HG02588 (cell line): ENCODE measurements around the gene MN1.

Experiments
- ATAC-seq: cut with Tn5 transposase; IDR thresholded peaks from one replicate; pipeline ENCODE4 v1.9.1; 2021; ENCODE audit warnings: mild to moderate bottlenecking, moderate library complexity; ENCODE audit not compliant: unreplicated experiment

MN1 gene

DNA sequence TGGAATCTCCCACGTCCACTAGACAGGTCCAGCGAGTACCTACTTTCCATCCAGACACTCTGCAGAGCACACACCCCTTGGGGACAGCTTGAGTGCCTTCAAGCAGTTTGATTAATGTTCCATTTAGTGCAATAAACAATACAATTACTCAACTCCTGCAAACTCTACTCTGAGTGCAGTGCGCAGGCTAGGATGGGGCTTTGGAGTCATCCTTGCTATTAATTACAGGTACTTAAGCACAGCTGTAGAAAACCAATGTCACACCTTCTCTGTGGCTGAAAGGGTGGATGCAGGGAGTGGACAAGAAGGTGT is 82.6 kb downstream of the MN1 start:
- ATAC-seq: no peak

DNA sequence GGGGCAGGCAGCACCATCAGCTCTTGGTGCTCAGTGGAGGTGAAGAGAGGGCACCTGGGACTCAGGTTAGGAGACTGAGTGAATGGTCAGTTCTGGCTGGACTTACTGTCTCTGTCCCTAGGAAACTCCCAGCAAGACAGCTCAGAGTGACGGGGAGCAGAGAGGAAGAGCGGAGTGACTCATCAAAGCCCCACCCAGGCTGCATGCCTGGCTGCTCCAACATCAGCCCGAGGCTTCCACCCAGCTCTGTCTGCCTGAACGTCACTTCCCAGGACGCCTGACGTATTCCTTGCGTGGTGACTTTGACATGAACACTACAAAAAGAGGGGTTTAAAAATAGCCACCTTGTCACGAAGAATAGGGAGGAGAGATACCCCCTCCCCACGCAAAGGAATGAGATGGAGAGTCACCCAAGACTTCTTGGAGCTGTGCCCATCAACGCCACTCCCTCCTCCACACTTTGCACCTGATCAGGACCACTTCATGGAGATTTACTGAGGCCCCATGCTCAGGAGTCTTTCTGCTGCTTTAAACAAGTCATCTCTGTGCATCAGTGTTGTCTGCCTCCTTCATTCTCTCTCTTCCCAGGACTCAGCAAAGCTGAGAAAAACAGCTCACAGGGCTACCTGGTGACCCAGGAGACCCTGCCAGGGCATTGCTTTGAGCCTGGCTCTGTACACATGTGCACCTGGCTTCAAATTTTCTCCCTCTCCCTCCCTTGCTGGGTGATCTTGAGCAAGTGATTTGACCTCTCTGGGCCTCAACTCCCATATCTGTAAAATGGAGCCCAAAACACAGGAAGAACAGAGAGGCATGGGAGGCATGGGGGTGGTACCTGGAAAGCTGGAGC is 83.1 kb downstream of the MN1 start:
- ATAC-seq: no peak

DNA sequence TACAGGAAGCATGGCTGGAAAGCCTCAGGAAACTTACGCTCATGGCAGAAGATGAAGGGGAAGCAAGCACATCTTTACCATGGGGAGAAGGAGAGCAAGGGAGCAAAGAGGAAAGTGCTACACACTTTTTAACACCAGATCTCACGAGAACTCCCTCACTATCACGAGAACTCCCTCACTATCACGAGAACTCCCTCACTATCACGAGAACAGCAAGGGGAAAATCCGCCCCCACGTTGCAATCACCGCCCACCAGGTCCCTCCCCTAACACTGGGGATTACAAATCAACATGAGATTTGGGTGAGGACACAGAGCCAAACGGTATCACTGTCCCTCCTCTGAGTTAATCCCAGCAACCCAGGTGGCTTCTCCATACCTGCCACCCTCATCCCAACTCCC is 84.5 kb downstream of the MN1 start:
- no peak for ATAC-seq

DNA sequence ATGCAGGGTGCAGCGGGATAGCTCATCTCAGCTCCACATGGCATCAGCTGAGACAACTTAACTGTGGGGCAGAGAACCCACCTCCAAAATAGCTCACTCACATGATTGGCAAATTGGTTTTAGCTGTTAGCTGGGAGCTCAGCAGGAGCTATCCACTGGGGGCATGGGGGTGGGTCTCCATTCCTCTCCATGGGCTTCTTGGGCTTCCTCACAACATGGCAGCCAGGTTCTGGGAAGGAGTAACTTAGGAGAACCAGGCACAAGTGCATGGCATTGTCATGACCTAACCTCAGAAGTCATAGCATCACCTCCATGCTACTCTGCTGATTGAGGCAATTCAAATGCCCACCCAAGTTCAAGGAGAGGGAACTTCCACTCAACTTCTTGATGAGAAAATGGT is 85.5 kb downstream of the MN1 start:
- no peak for ATAC-seq

DNA sequence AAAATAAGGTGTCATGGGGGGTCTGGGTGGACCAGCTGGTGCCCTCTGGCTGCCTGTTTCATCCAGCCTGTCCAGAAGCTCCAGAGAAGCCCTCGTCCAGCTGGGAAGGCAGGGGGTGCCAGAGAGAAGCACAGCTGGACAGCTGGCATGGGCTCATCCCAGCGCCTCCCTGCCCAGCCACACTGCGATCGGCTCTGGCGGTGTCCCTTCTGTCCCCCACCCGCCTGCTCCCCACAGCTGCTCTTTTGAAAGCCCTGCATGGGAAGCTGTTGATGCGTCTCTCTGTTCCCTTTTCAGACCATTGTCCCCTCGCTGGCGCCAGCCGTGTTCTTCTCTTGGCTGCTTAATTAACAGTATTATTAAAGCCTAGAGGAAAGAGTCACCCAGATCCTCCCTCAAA is 86.5 kb downstream of the MN1 start:
- no peak for ATAC-seq

DNA sequence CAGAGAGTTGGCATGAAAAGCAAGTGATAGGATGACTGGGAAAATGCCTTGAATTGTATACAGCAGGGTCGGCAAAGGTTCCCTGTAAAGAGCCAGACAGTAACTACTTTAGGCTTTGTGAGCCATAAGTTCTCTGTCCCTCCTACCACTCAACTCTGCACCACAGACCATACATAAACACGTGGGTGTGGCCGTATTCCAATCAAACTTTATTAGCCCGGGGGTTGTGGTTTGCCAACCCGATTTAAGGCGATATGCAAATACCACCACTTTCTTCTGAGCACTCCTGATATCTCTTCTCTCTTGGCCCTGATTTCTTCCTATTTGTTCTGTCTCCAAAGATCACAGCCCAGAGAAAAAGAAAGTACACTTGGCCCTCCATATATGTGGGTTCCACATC is 87.5 kb downstream of the MN1 start:
- no peak for ATAC-seq

DNA sequence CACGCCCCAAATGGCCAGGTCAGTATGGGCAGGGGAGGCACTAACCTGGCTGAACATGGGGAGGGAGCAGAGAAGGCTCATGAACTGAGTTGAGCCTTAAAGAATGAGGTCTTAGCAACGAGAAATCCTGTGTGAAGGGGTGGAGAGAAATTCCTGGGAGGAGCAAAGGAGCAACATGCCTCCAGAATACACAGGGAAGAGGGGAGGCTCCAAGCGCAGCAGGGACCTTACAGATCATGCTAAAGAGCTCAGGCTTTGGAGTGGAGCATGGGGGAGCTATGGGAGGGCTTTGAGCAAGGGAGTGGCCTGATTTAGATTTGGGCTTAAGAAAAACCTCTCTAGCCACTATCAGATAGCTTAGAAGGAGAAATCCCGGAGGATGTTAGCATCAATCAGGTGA is 88.1 kb downstream of the MN1 start:
- ATAC-seq: no peak

DNA sequence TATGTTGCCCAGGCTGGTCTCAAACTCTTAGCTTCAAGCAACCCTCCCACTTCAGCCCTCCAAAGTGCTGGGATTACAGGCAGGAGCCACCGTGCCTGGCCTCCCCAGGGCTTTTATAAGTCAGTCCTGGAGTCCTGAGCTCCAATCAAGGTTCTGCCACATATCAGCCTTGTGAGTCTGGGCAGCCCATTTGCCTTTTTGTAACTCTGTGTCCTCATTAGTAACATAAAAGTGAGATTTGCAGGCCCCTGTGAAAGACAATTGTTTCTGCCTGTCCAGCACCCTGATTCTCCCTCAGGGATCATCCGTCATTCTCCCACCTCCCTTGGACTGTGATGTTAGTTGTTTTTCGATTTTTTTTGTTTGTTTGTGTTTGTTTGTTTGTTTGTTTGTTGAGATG is 89.8 kb downstream of the MN1 start:
- ATAC-seq: no peak

DNA sequence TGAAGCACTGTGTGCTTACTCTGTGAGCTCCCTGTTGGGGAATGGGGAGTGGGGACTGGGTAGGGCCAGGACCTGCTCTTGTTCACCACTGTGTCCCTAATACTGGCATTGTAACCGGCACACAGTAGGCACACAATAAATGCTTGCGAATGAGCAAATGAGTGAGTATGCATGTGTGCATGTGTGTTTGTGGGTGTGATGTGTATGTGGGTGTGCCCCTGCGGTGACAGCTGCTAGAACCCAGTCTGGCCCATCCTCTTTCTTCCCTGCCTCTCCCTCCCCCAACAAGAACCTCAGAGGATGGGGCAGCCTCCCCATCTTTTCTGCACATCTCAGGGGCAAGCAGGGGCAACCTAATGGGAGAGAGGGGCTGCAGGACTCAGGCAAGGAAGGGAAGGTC is 90.5 kb downstream of the MN1 start:
- ATAC-seq: no peak

DNA sequence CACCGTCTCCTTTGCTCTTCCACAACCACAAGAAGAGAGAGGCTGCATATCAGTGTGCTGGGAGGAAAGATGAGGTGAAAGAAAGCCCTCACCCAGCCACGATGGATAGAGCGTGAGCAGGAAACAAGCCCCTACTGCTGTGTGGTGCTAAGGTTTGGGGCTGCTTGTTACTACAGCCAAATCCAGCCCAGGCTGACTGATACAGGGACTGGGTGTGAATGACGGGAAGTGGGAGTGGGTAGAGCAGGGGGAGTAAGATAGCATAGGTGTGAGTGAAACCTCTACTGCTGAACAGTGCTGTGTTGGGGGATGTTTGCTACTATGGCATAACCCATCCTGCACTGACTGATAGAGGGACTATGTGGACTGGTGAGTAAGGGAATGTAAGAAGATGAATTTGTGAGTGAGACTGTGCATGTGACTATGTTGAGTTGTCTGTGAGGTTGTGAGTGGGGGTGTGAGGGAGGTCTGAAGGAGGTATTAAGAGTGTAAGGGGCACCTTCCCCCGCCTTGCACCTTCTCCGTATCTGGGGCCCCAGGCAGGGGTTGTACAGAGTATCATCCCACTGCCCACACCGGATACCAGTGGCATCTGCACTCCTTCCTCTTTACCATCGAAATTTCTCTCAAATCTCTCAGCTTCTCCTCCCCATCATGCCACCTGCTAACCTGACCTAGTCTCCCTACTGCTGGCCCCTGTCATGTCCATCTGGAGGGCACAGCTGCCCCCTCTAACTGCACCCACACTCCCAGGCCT is 91.5 kb downstream of the MN1 start:
- no peak for ATAC-seq

DNA sequence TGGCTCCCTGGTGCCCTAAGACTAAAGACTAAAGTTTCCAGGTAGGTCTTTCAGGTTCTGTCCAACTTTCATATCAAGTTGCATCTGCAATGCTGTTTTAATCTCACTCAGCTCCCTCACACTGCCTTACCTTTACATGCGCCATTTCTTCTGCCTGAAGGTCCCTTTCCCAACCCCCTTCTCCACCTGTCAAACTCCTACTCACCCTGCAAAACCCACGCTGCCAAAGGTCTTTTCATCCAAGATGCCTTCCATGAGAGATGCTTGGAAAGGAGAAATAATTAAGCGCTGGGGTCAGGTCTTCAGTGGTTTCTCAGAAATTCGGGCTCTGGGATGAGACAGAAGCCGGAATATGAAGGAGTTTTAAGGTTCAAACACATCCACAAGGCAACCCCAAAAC is 95.1 kb downstream of the MN1 start:
- no peak for ATAC-seq

DNA sequence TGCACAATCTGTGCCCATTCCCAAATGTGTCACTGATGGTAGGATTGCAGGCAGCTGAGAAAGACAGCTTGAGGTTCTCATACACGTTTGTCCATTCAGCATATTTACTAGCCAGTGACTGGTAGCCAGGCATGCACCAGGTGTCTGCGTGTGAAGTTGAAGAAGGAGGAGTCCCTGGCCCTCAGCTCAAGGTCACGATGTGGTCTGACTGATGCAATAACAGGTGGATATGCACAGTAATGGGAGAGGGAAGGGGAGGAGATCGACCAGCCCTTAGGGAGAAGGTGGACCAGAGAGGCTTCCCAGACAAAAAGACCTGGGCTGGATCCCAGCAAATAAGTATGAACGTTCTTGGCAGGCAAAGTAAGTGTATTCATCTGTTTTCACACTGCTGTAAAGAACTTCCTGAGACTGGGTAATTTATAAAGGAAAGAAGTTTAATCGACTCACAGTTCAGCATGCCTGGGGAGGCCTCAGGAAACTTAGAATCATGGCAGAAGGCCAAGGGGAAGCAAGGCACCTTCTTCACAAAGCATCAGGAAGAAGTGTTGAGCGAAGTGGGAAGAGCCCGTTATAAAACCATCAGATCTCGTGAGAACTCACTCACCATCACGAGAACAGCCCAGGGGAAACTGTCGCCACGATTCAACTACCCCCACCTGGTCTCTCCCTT is 96.0 kb downstream of the MN1 start:
- ATAC-seq: no peak

DNA sequence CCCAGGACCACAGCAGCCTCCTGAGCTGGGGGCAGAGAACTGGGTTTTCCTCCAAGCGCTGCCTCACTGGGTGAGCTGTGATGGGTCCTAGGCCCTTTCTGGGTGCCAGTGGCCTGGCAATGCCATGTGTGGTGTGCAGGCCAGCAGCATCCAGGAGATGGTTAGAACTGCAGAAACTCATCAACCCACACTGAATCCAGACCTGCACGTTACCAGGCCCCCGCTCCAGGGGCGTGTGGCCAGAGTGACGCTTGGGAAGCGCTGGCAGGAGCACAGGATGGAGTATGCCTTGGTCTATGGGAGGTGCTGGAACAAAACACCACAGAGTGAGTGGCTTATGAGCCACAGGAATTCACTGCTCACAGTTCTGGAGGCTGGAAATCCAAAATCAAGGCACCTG is 97.0 kb downstream of the MN1 start:
- ATAC-seq: no peak

DNA sequence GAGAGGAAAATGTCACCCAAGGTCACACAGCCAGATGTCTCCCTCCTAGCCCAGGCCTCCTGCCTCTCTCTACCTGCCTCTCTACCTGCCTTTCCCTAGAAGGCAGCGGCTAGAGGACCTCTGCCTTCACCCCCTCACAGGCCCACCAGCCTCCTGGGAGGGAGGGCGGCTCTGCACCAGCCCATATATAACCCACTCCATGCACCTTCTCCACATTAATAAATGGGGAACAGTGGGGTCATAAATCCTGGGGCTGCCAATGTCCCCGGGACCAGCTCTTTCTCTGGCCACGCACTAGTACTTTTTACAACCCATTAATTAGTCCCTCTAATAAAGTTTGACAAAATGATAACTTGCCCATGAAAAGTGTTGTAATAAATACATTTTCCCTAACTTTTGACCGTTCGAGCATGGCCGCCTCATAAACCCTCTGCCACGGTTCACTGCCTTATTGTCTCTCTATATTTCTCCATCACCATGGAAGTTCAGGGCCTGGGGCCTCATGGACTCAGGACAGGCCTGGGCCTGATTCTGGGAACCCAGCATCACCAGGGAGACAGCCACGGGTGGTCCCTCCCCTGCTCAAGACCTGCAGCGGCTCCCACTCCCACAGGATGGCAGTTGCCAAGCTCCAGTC is 102.1 kb downstream of the MN1 start:
- no peak for ATAC-seq

DNA sequence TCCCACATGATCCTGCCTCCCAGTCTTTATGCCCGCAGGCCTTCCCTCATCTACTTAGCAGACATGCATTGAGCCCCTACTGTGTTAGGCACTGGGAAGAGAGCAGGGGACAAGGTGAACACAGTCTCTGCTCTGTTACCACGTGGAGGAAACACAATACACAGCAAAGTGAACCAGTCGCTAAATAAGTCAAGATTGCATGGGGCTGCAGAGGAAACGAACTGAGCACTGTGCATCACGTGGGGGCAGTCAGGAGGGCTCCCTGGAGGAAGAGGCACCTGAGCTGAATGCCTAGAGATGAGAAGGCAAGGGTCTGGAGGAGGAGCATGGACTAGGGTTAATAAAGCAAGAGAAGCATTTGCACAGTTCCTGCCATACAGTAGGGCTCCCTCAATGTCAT is 102.7 kb downstream of the MN1 start:
- no peak for ATAC-seq
